A673 (cell line): ENCODE data around the gene BMAL2. TPM values are rescaled to one million over a fixed set of nuclear protein-coding genes. Genes with fewer than 3 reads are reported as not detected.

ENCODE experiments used
- BruUV-seq: library from RNA; stranded (reverse); fragments of 400-500 nt; replicated peaks from 2 replicates; lab custom pipeline; 2021; lab: Mats Ljungman, UMichigan
- CTCF ChIA-PET: fragments of 300-600 bp; sonication (Branson Sonifier 250); formaldehyde crosslinking; loops from one replicate; lab custom pipeline; 2022; ENCODE audit warnings: antibody characterized with exemption; lab: Charles Lee
- POLR2A ChIA-PET: fragments of 300-600 bp; sonication (Branson Sonifier 250); formaldehyde crosslinking; loops from one replicate; lab custom pipeline; 2022; ENCODE audit warnings: antibody characterized with exemption; ENCODE audit not compliant: low non-redundant PET; lab: Charles Lee
- DNase-seq: peaks from one replicate; pipeline ENCODE4 v3.0.0-alpha.2; 2015; ENCODE audit warnings: low spot score
- H3K27ac ChIP-seq: fragments of 200-600 bp; sonication (generic); 2 replicates; pipeline ENCODE4 v1.5.1; 2016; ENCODE audit warnings: mixed run types, low read depth, mild to moderate bottlenecking, mixed read lengths, antibody characterized with exemption, low read length; ENCODE audit not compliant: poor library complexity, severe bottlenecking
- H3K27me3 ChIP-seq: fragments of 200-600 bp; sonication (generic); replicated peaks from 2 replicates; pipeline ENCODE4 v1.6.1; 2017; ENCODE audit warnings: mixed run types, low read depth, mild to moderate bottlenecking, mixed read lengths, antibody characterized with exemption, low read length; ENCODE audit not compliant: insufficient read depth, poor library complexity
- H3K36me3 ChIP-seq: fragments of 200-600 bp; sonication (generic); 2 replicates; pipeline ENCODE4 v1.6.1; 2016; ENCODE audit warnings: mixed run types, mild to moderate bottlenecking, mixed read lengths, antibody characterized with exemption, low read length; ENCODE audit not compliant: insufficient read depth, poor library complexity, severe bottlenecking
- H3K4me1 ChIP-seq: fragments of 200-600 bp; sonication (generic); 2 replicates; pipeline ENCODE4 v1.6.1; 2017; ENCODE audit warnings: mixed run types, mild to moderate bottlenecking, mixed read lengths, antibody characterized with exemption, low read length; ENCODE audit not compliant: insufficient read depth, poor library complexity, severe bottlenecking
- H3K4me3 ChIP-seq: fragments of 200-600 bp; sonication (generic); 2 replicates; pipeline ENCODE4 v1.5.1; 2016; ENCODE audit warnings: low read depth, mixed run types, mild to moderate bottlenecking, mixed read lengths, low read length; ENCODE audit not compliant: poor library complexity, severe bottlenecking
- H3K9me3 ChIP-seq: fragments of 200-600 bp; sonication (generic); 2 replicates; pipeline ENCODE4 v1.6.1; 2016; ENCODE audit warnings: mixed run types, low read depth, mild to moderate bottlenecking, mixed read lengths, antibody characterized with exemption, low read length; ENCODE audit not compliant: poor library complexity, severe bottlenecking
- EZH2 ChIP-seq: fragments of 200-600 bp; sonication (generic); IDR thresholded peaks from 2 replicates; pipeline ENCODE4 v1.6.1; 2017; ENCODE audit warnings: borderline replicate concordance, low read depth, mild to moderate bottlenecking, mixed read lengths, antibody characterized with exemption, low read length; ENCODE audit not compliant: poor library complexity, severe bottlenecking
- intact Hi-C: fragments of 100-400 bp; cut with micrococcal nuclease; formaldehyde crosslinking; loops from one replicate; pipeline ENCODE4 v1.10.0; 2022; ENCODE audit not compliant: unreplicated experiment
- total RNA-seq: library from RNA; stranded (reverse); gene quantifications from 2 replicates; pipeline ENCODE4 v1.2.3, GENCODE V29; 2021
- TF ChIP-seq, protein P1 (sequence below): fragments of 300-800, 200-600 bp; sonication (generic); conservative IDR thresholded peaks from 2 replicates; pipeline ENCODE4 v1.5.1; 2017; ENCODE audit warnings: low read depth, mild to moderate bottlenecking, antibody characterized with exemption, low read length, moderate library complexity, mixed read lengths

BMAL2 gene
- total RNA-seq, 1 experiment from 2014 or later = 10.3 TPM

DNA sequence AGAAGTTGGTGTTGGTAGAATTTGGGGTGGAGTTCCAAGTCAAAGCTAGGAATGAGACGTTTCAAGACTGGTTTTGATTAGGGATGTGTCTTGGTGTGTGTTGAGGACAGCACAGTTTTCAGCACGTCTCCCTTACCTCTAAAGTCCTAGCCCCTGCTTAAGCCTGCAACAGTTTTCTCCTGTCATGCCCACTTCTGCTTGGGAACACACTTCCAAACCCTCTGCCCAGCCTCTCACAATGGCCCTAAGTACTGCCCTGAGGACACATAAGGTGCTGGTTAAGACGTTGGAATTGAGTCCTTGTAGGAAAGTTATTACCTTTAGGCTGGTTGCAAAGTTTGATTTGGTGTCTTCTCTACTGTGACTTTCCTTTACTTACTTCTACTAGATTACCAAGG, 710 bp upstream of the BMAL2 start:
- intact Hi-C loops = no loop called here
- H3K36me3 ChIP-seq = no peaks in the 10 kb centered on the region
- no TSS peak for BruUV-seq
- CTCF ChIA-PET = no interaction called here
- H3K9me3 ChIP-seq = no peaks in the 10 kb centered on the region
- no peak overlapping the region for H3K4me3 ChIP-seq
- no peaks in the 10 kb centered on the region for H3K27me3 ChIP-seq
- TF ChIP-seq EZH2 = no peak
- TF ChIP-seq, protein P1, sequence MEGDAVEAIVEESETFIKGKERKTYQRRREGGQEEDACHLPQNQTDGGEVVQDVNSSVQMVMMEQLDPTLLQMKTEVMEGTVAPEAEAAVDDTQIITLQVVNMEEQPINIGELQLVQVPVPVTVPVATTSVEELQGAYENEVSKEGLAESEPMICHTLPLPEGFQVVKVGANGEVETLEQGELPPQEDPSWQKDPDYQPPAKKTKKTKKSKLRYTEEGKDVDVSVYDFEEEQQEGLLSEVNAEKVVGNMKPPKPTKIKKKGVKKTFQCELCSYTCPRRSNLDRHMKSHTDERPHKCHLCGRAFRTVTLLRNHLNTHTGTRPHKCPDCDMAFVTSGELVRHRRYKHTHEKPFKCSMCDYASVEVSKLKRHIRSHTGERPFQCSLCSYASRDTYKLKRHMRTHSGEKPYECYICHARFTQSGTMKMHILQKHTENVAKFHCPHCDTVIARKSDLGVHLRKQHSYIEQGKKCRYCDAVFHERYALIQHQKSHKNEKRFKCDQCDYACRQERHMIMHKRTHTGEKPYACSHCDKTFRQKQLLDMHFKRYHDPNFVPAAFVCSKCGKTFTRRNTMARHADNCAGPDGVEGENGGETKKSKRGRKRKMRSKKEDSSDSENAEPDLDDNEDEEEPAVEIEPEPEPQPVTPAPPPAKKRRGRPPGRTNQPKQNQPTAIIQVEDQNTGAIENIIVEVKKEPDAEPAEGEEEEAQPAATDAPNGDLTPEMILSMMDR = no peak
- POLR2A ChIA-PET = interaction anchor here (0.8 kb wide), 1 partner anchor 68 kb away, joined by 3 read pairs; no protein-coding TSS in a partner anchor
- H3K4me1 ChIP-seq = no peaks in the 10 kb centered on the region
- no peak for DNase-seq
- no peak overlapping the region for H3K27ac ChIP-seq

DNA sequence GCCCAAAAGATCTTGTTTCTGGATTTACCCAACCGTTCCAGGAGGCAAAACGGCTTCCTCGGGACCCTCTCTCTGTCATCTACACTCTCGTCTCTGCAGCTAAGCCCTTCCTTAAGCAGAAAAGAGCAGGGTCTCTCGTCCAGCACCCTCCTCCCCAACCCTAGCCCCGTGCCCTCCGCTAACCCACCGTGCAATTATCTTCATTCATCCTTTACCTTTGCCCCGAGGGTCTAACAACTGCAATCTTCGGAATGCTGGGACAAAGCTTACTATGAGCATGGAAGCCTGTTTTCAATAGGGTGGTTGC, 276 bp upstream of the BMAL2 start:
- no peak for TF ChIP-seq EZH2
- TF ChIP-seq, protein P1 = no peak
- H3K4me1 ChIP-seq = no peaks in the 10 kb centered on the region
- ChIA-PET POLR2A (interaction anchor here (0.8 kb wide), 1 partner anchor 67 kb away, joined by 3 read pairs; no protein-coding TSS in a partner anchor), CTCF (interaction anchor here (0.7 kb wide), 1 partner anchor 10 kb away, joined by 3 read pairs; no protein-coding TSS in a partner anchor)
- no peak for DNase-seq
- intact Hi-C loops = no loop called here
- H3K9me3 ChIP-seq = no peaks in the 10 kb centered on the region
- H3K27me3 ChIP-seq = no peaks in the 10 kb centered on the region
- no TSS peak for BruUV-seq
- H3K4me3 ChIP-seq = peak overlapping the region; percentile 65
- no peaks in the 10 kb centered on the region for H3K36me3 ChIP-seq
- no peak overlapping the region for H3K27ac ChIP-seq

DNA sequence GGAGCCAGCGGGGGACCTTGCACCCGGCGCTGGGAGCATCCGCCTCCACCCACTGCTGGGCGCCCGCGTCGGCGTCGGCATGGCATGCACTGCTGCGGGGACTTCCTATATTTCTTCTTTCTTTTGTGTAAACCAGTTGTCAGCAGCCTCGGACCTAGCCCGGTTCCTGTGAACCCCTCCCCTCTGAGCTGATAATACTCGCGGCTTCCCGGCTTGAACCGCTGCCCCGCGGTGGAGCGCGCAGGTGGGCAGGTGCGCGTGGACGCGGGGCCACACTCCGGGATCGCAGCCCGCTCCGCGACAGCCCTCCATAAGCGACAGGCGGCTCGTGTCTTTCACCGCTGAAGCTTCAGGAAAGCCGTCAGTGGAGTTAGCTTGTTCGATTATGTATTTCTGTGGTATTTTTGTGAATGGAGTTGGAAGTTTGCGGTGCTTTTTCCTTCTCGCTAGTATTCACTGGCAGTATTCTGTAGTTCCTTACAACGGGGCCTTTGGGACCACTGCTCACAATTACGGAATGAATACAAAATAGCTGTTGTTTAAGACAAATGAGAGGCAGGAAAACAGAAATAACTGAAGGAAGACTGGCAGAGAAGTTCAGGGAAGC, 870 bp downstream of the BMAL2 start:
- no peak for TF ChIP-seq EZH2
- TF ChIP-seq, protein P1 = no peak
- ChIA-PET POLR2A (no interaction called here), CTCF (interaction anchor here (0.6 kb wide), 1 partner anchor 28 kb away, joined by 3 read pairs; no protein-coding TSS in a partner anchor)
- peak overlapping the region; percentile 65 for H3K4me3 ChIP-seq
- peak; percentile 14 for DNase-seq
- H3K36me3 ChIP-seq = no peaks in the 10 kb centered on the region
- no peak overlapping the region for H3K27ac ChIP-seq
- no TSS peak for BruUV-seq
- no peaks in the 10 kb centered on the region for H3K4me1 ChIP-seq
- H3K9me3 ChIP-seq = no peaks in the 10 kb centered on the region
- intact Hi-C loops = no loop called here
- H3K27me3 ChIP-seq = no peaks in the 10 kb centered on the region
